Measurements from ENCODE around the gene SPOCK1. TPM values are rescaled to one million over a fixed set of nuclear protein-coding genes. Genes with fewer than 3 reads are reported as not detected.
"Not testable (repeated sequence)": the region's sequence is repeated elsewhere in the genome, so short reads cannot be mapped to it uniquely, and the experiment has no call there.

Gene SPOCK1
- total RNA-seq, 1 donor from 2014 or later, result 81.2 TPM

DNA sequence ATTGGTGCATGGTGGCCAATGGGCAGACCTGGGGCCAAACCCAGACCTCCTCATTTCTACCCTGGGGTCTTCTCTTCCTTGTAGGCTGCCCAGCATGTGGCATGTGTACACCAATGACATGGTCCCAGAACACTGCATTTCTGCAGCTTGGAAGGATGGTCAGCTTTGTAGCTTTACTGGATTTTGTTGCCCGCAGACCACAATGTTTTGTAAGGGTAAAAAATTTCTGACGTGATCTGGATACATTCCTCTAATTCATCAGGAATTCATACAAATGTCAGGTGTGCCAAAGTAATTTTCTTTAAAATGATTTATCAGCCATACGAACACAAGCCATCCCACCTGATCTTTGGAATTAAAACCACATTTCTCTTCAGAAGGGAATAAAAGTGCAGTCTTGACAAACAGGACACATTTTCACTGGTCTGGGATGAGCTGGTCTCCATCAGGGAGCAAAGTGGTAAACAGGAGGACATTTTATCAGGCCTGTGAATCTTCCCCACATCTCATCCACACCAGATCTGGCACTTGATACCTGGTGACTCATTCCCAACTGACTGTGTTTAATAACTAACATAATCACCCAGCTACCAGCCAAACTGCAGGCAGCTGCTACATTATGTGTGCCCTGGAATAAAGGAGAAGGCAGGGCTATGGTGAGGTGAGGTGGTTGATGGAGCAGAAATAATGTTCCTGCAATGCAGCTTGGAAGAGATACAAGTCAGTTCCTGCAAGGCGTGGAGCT is 103.9 kb downstream of the SPOCK1 start:
- H3K36me3 ChIP-seq, result no peaks in the 10 kb centered on the region
- no peak overlapping the region for H3K4me3 ChIP-seq
- no peaks in the 10 kb centered on the region for H3K9me3 ChIP-seq
- H3K27ac ChIP-seq, result no peak overlapping the region
- DNase-seq (ENCODE audit: low spot score in 2 of 2), result no peak
- H3K4me1 ChIP-seq, result no peaks in the 10 kb centered on the region
- no peaks in the 10 kb centered on the region for H3K27me3 ChIP-seq
- TF ChIP-seq, protein P1, sequence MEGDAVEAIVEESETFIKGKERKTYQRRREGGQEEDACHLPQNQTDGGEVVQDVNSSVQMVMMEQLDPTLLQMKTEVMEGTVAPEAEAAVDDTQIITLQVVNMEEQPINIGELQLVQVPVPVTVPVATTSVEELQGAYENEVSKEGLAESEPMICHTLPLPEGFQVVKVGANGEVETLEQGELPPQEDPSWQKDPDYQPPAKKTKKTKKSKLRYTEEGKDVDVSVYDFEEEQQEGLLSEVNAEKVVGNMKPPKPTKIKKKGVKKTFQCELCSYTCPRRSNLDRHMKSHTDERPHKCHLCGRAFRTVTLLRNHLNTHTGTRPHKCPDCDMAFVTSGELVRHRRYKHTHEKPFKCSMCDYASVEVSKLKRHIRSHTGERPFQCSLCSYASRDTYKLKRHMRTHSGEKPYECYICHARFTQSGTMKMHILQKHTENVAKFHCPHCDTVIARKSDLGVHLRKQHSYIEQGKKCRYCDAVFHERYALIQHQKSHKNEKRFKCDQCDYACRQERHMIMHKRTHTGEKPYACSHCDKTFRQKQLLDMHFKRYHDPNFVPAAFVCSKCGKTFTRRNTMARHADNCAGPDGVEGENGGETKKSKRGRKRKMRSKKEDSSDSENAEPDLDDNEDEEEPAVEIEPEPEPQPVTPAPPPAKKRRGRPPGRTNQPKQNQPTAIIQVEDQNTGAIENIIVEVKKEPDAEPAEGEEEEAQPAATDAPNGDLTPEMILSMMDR (IDR thresholded peaks at IDR 0.05), result no peak
- intact Hi-C loops (cut with DNase I), result no loop called here

DNA sequence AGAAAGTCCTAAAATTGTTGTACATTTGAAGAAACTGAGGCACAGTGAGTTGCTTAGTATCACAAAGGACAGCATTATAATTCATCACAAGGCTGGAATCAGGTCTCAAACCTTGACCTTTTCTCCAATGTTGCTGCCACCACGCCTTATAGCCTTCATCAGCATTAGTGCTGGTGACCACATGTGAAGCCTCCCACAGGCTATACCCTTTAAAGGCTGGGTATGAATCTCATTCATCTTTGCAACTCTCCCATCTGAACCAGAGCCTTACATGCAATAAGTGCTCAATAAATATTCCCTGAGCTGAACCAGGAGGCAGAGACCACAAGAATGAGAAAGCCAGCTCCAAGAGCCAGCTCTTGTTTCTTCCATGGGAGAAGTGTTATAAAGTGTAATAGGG is 104.7 kb downstream of the SPOCK1 start:
- no peaks in the 10 kb centered on the region for H3K27me3 ChIP-seq
- H3K4me1 ChIP-seq, result no peaks in the 10 kb centered on the region
- TF ChIP-seq, protein P1 (IDR thresholded peaks at IDR 0.05), result no peak
- H3K4me3 ChIP-seq, result no peak overlapping the region
- DNase-seq (ENCODE audit: low spot score in 2 of 2), result no peak
- H3K27ac ChIP-seq, result no peak overlapping the region
- H3K36me3 ChIP-seq, result no peaks in the 10 kb centered on the region
- intact Hi-C loops (cut with DNase I), result no loop called here
- H3K9me3 ChIP-seq, result no peaks in the 10 kb centered on the region

DNA sequence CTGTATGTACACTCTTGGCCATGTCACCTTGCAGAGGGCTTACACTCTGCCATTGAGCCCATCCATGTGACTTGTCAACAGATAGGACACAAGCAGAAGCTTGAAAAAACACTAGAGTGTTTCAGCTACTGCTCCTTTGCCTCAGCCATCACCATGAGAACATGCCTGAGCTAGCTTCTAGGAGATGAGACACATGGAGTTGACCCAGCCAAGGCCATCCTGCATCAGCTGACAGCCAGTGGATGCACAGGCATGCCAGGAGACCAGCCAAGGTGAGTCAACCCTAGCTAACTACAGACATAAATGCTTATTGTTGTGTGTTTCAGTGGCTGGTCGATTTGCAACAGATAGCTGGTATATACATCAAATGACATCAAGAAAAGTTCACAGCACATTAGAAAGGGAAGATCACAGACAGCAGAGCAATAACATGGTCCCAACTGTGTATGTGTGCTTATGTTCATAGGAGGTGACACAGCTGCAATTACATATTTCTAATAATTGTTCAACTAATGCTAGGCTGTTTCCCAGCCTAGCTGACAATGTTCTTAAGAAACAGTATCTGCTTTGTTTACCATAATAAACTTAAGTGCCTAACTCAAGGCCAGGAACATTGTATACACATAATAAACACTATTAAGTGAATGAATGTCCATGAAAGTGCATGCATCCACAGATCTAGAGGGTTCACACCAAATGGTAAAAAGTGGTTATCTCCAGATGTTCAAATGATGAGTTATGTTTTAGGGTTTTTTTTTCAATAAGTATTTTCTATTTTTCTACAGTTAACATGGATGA is 105.7 kb downstream of the SPOCK1 start:
- intact Hi-C loops (cut with DNase I), result no loop called here
- Histone ChIP-seq H3K4me1 (no peaks in the 10 kb centered on the region), H3K27ac (no peak overlapping the region), H3K36me3 (no peaks in the 10 kb centered on the region), H3K4me3 (no peak overlapping the region), H3K9me3 (no peaks in the 10 kb centered on the region), H3K27me3 (no peaks in the 10 kb centered on the region)
- TF ChIP-seq, protein P1 (IDR thresholded peaks at IDR 0.05), result no peak
- no peak for DNase-seq (ENCODE audit: low spot score in 2 of 2)

DNA sequence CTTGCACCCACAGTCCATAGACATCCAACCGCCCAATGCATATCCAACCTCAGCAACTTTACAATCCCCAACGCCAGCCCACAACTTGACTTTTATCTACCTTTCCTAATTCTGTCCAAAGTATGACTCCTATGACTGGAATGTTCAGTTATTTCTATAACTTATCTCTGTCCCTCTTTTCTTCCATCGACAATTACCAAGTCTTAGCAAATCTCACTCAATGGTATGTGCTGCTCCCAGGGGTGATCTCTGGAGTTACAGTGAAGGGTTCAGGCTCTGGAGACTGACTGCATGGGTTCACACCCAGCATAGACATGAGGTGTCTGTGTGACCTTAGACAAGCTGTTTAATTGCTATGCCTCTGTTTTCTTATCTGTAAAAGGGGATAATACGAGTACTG is 106.9 kb downstream of the SPOCK1 start:
- no peaks in the 10 kb centered on the region for H3K36me3 ChIP-seq

DNA sequence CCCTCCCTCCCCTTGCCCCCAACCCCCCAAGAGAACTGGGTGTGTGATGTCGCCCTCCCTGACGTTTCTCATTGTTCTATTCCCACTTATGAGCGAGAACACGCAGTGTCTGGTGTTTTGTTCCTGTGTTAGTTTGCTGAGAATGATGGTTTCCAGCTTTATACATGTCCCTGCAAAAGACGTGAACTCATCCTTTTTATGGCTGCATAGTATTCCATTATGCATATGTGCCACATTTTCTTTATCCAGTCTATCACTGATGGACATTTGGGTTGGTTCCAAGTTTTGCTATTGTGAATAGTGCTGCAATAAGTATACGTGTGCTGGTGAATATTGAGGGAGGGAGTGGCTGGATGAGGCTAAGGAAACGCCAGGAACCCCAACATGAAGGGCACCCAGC is 108.1 kb downstream of the SPOCK1 start:
- DNase-seq (ENCODE audit: low spot score in 2 of 2); H3K27me3 ChIP-seq; H3K9me3 ChIP-seq; H3K36me3 ChIP-seq; H3K4me3 ChIP-seq; H3K4me1 ChIP-seq; H3K27ac ChIP-seq; intact Hi-C loops (cut with DNase I): not testable (repeated sequence)

More for the DNA sequence above, 106.9 kb downstream of the SPOCK1 start:
- Histone ChIP-seq H3K27ac (no peak overlapping the region), H3K27me3 (no peaks in the 10 kb centered on the region), H3K4me1 (no peaks in the 10 kb centered on the region), H3K4me3 (no peak overlapping the region), H3K9me3 (no peaks in the 10 kb centered on the region)
- intact Hi-C loops (cut with DNase I), result no loop called here
- TF ChIP-seq, protein P1 (IDR thresholded peaks at IDR 0.05), result no peak
- no peak for DNase-seq (ENCODE audit: low spot score in 2 of 2)

DNA sequence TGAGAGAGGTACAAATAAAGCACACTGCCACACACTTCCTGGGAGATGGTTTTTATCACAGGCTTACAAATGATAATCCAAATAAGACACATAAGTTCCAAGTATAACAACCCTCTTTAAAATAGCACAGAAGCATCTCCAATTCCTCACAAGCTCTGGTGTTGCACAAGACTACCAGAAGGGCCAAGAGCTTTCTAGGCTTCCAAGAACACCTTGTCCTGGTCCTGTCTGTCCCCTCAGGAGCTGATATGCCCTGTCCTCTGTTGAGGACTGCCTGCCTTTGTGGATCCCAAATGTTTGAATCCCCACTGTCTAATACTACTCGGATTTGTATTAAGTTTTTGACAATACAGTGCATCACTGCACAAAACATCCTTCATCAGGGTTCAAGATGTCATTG is 110.1 kb downstream of the SPOCK1 start:
- no peaks in the 10 kb centered on the region for H3K27me3 ChIP-seq
- no peak for DNase-seq (ENCODE audit: low spot score in 2 of 2)
- H3K27ac ChIP-seq, result no peak overlapping the region
- TF ChIP-seq, protein P1 (IDR thresholded peaks at IDR 0.05), result no peak
- no peak overlapping the region for H3K4me3 ChIP-seq
- intact Hi-C loops (cut with DNase I), result no loop called here
- H3K36me3 ChIP-seq, result no peaks in the 10 kb centered on the region
- H3K4me1 ChIP-seq, result no peaks in the 10 kb centered on the region
- H3K9me3 ChIP-seq, result peaks cover 0 to 9% of the 10 kb centered on the region in 2 donors

Data from ascending aorta (tissue), 2 donors.